Measurements from ENCODE around the gene GABPB2.

DNA sequence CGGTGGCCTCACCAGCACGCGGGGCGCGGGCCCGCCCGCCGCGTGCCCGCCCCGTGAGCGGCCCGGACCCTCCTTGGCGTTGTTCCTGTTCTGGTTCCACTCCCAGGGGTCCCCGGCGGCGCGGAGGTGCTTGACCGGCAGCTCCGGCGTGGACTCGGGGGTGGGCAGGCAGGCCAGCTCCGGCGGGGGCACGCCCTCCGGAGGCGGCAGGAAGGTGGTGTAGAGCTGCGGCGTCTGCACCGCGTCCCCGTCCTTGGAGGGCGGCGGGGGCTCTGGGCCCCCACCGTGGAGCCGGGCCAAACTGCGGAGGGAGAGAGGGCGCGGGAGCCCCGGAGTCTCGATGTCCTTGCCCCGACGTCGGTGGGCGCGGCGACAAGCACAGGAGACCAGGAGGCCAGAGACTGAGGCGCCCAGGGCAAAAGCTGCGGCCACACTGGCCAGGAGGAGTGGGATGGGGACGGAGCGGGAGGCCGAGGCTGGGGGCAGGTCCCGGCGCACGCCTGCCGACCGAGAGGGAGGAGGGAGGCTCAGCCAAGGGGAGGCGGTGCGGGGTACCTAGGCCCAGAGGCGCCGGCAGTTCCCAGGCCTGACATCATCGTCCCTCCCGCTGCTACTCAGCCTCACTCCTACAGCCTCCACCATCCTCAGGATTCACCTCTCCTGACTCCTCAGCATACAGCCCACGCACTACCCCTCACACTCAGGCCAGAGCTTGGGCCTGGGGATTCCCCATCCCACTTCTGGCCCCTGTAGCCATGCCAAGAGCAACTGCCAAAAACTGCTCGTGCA, 62.7 kb downstream of the GABPB2 start:
- TF ChIP-seq CTCF (IDR thresholded peaks at IDR 0.05) (no peak), POLR2A (IDR thresholded peaks at IDR 0.05) (no peak)
